Measurements from ENCODE around the gene DESI2.
"Not testable (repeated sequence)": the region's sequence is repeated elsewhere in the genome, so short reads cannot be mapped to it uniquely, and the experiment has no call there.

- not testable (repeated sequence) for TF ChIP-seq EZH2phosphoT487 (IDR thresholded peaks at IDR 0.05; ENCODE audit: insufficient read depth, low read depth); EZH2 (IDR thresholded peaks at IDR 0.05; ENCODE audit: insufficient read depth, poor library complexity, severe bottlenecking)
Observed at GRCh38 chr1:244666672-244667418, 13.9 kb downstream of the DESI2 start.
